GM19193 (cell line): ENCODE data around the gene CASP5.

ENCODE experiments used
- POLR2A ChIP-seq: IDR thresholded peaks from 4 replicates; pipeline ENCODE4 v1.6.1; 2011; ENCODE audit not compliant: insufficient read depth, insufficient read length; ENCODE audit errors: extremely low read depth

CASP5 gene

GRCh38 chr11:105034813-105035620, 12.0 kb upstream of the CASP5 start, which contains the start of gene CASP1:
CASP1 (minus strand) TSS chr11:105035144; CDS start chr11:105035113, 31 bp downstream.
- TF ChIP-seq POLR2A, result no peak

- no peak for TF ChIP-seq POLR2A
Observed at GRCh38 chr11:105033781-105034180, 10.8 kb upstream of the CASP5 start.

GRCh38 chr11:105033343-105033742, 10.4 kb upstream of the CASP5 start:
- no peak for TF ChIP-seq POLR2A

GRCh38 chr11:105032495-105032894, 9.5 kb upstream of the CASP5 start:
- no peak for TF ChIP-seq POLR2A

- TF ChIP-seq POLR2A, result no peak
Observed at GRCh38 chr11:105027678-105028077, 4.7 kb upstream of the CASP5 start.

- no peak for TF ChIP-seq POLR2A
Observed at GRCh38 chr11:105024394-105024793, 1.4 kb upstream of the CASP5 start.

- no peak for TF ChIP-seq POLR2A
Observed at GRCh38 chr11:105022527-105022926, 441 bp downstream of the CASP5 start.

GRCh38 chr11:105007463-105007862, 15.5 kb downstream of the CASP5 start:
- TF ChIP-seq POLR2A, result no peak

GRCh38 chr11:105005451-105005845, 17.5 kb downstream of the CASP5 start:
- TF ChIP-seq POLR2A, result no peak

GRCh38 chr11:105004021-105004420, 18.9 kb downstream of the CASP5 start:
- no peak for TF ChIP-seq POLR2A

- TF ChIP-seq POLR2A, result no peak
Observed at GRCh38 chr11:105003151-105003550, 19.8 kb downstream of the CASP5 start.

GRCh38 chr11:105000797-105001196, 22.2 kb downstream of the CASP5 start:
- TF ChIP-seq POLR2A, result no peak

GRCh38 chr11:105000167-105000566, 22.8 kb downstream of the CASP5 start:
- TF ChIP-seq POLR2A, result no peak

- TF ChIP-seq POLR2A, result no peak
Observed at GRCh38 chr11:104999721-105000120, 23.2 kb downstream of the CASP5 start.

GRCh38 chr11:104997288-104997687, 25.7 kb downstream of the CASP5 start:
- no peak for TF ChIP-seq POLR2A

- TF ChIP-seq POLR2A, result no peak
Observed at GRCh38 chr11:104995001-104995408, 28.0 kb downstream of the CASP5 start.
